ENCODE measurements around the gene KAZN. TPM values are rescaled to one million over a fixed set of nuclear protein-coding genes. Genes with fewer than 3 reads are reported as not detected.

The KAZN gene
- total and polyA plus RNA-seq, 12 donors = 1.1 to 6.5 (median 1.9) TPM

GRCh38 chr1:14850563-14850962, 252.1 kb downstream of the KAZN start:
- 72 to 79% methylated on average over 5 of the region's 5 CpGs for WGBS, 2 donors
- DNase-seq = no peak

DNA sequence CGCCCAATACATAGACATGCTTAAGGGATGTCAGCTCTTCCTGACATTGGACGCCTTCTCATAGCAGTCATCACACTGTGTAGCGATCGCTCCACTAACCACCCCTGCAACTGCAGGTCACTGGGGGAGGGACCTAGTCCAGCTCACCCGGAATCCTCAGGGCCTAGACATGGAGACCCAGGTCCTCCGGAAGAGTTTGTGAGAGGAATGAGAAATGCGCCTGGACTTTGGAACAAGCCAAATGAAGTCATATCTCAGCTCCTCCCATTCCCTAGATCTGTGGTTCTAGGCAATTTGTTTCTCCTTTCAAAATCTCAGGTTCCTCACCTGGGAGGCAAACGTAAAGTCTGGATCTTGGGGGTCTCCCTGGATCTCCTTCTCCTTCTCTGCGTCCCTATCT, 253.3 kb downstream of the KAZN start:
- no peak for ATAC-seq
- Histone ChIP-seq H3K27me3 (peaks cover 0 to 42% (median 11%) of the 10 kb centered on the region in 7 donors), H3K36me3 (no peaks in the 10 kb centered on the region), H3K9me3 (no peaks in the 10 kb centered on the region), H3K27ac (no peak overlapping the region), H3K4me3 (no peak overlapping the region), H3K4me1 (no peaks in the 10 kb centered on the region)
- TF ChIP-seq CTCF (IDR thresholded peaks at IDR 0.05) = no peak
- 86 to 92% methylated on average over 9 of the region's 9 CpGs for WGBS, 2 donors
- intact Hi-C loops (cut with DNase I) = no loop called here
- DNase-seq = no peak

More at GRCh38 chr1:14850563-14850962, 252.1 kb downstream of the KAZN start:
- H3K36me3 ChIP-seq = no peaks in the 10 kb centered on the region
- ATAC-seq = no peak
- no peak overlapping the region for H3K27ac ChIP-seq
- intact Hi-C loops (cut with DNase I) = no loop called here
- no peak for TF ChIP-seq CTCF (IDR thresholded peaks at IDR 0.05)
- peaks cover 0 to 38% (median 13%) of the 10 kb centered on the region in 7 donors for H3K27me3 ChIP-seq
- no peaks in the 10 kb centered on the region for H3K9me3 ChIP-seq
- no peaks in the 10 kb centered on the region for H3K4me1 ChIP-seq
- H3K4me3 ChIP-seq = no peak overlapping the region

DNA sequence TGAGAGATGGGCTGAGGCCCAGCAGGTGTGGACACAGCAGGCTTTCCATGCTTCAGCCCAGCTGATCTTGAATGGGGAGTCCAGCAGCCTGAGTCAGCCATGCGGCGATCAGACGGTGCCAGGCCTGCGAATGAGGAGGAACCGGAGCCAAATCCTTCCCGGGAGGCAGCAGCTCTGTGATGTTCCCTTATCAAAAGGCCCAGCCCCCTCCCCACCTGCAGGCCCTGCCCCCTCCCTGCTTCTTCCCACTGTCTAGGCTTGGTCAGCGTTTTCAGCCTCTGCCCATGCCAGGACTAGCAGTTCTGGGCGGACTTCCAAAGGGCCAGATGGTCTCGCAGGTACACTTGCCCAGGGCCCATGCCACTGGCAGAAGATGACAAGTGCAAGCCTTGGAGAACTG, 253.8 kb downstream of the KAZN start:
- WGBS, 2 donors = 67 to 73% methylated on average over 9 of the region's 9 CpGs
- no peaks in the 10 kb centered on the region for H3K4me1 ChIP-seq
- intact Hi-C loops (cut with DNase I) = no loop called here
- no peaks in the 10 kb centered on the region for H3K9me3 ChIP-seq
- H3K27me3 ChIP-seq = peaks cover 0 to 46% (median 7%) of the 10 kb centered on the region in 7 donors
- TF ChIP-seq CTCF (IDR thresholded peaks at IDR 0.05) = no peak
- no peak overlapping the region for H3K27ac ChIP-seq
- H3K36me3 ChIP-seq = no peaks in the 10 kb centered on the region
- H3K4me3 ChIP-seq = no peak overlapping the region
- ATAC-seq (no peak), DNase-seq (no peak)

DNA sequence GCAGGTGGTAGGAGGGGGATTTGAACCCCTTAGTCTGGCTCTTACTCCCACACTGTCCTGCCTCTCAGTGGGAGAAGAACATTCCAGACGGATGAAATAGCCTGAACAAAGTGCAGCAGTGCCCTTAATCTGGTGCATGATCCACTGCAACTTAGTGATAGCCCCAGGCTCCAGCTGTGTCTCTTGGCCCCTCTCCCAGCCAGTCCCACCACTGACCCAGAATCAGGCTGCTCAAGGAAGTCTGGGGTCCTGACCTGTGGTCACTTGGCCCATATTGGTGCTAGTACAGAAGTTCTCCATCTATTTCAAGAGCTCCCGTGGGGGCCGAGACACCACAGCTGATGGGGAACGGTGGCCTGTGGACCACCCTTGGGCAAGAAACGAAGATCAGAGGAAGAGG, 255.0 kb downstream of the KAZN start:
- no peak overlapping the region for H3K27ac ChIP-seq
- 51 to 60% methylated on average over 5 of the region's 5 CpGs for WGBS, 2 donors
- ATAC-seq (no peak), DNase-seq (no peak)
- intact Hi-C loops (cut with DNase I) = no loop called here
- H3K36me3 ChIP-seq = no peaks in the 10 kb centered on the region
- H3K27me3 ChIP-seq = peaks cover 0 to 38% (median 5%) of the 10 kb centered on the region in 7 donors
- TF ChIP-seq CTCF (IDR thresholded peaks at IDR 0.05) = no peak
- no peak overlapping the region for H3K4me3 ChIP-seq
- H3K9me3 ChIP-seq = no peaks in the 10 kb centered on the region
- no peaks in the 10 kb centered on the region for H3K4me1 ChIP-seq
